K562 (cell line): ENCODE measurements around the gene MS4A18. TPM values are rescaled to one million over a fixed set of nuclear protein-coding genes. Genes with fewer than 3 reads are reported as not detected.

Source experiments
- ATAC-seq: fragments of 200-7000 bp; cut with Tn5 transposase; 3 replicates; pipeline ENCODE4 v1.9.1; 2020; ENCODE audit warnings: moderate library complexity
- BruUV-seq: library from RNA; stranded (reverse); fragments of 400-500 nt; replicated peaks from 2 replicates; lab custom pipeline; 2021; lab: Mats Ljungman, UMichigan
- CTCF ChIA-PET: fragments of 300-600 bp; formaldehyde crosslinking; extraction: SDS; loops from one replicate; lab custom pipeline; 2021; ENCODE audit warnings: low intra/inter-chr PET ratio; lab: Yijun Ruan, JAX
- POLR2A ChIA-PET: fragments of 300-600, 350-650 bp; sonication (Branson Sonifier 250); formaldehyde crosslinking; extraction: SDS; loops from one replicate; lab custom pipeline; 2021; ENCODE audit warnings: antibody characterized with exemption, inconsistent platforms; lab: Yijun Ruan, JAX
- DNase-seq, 4 experiments: peaks; one replicate each; pipeline versions ENCODE4 v3.0.0 to v3.0.0-alpha.2; 2011 to 2018; ENCODE audit warnings: low spot score in 3 of 4, mixed read lengths in 3 of 4; ENCODE audit errors: extremely low read depth in 1 of 4
- FAIRE-seq: peaks from 2 replicates; lab custom pipeline; 2011; peaks lifted over from hg19 to GRCh38; lab: Jason Lieb, UNC
- H2AFZ ChIP-seq: 2 replicates; pipeline ENCODE4 v1.6.0; 2011; ENCODE audit warnings: low read depth, low read length, control low read depth, inconsistent platforms
- H3K27ac ChIP-seq: fragments of 200-600 bp; 3 replicates; pipeline ENCODE4 v1.8.0; 2011; ENCODE audit warnings: low read depth, mild to moderate bottlenecking, control low read depth, inconsistent platforms, low read length, moderate library complexity, mixed read lengths; ENCODE audit errors: extremely low read depth
- H3K27me3 ChIP-seq, 2 experiments: fragments of 300-600 bp in 1 of 2; 2 replicates in 1 of 2; 3 replicates in 1 of 2; pipeline versions ENCODE4 v1.6.0 to v1.8.0; 2011; ENCODE audit warnings: inconsistent platforms in 2 of 2, low read length in 2 of 2, mild to moderate bottlenecking in 1 of 2, mixed read lengths in 1 of 2, moderate library complexity in 1 of 2; ENCODE audit not compliant: control insufficient read depth in 2 of 2, insufficient read depth in 2 of 2
- H3K36me3 ChIP-seq: fragments of 300-600 bp; 3 replicates; pipeline ENCODE4 v1.8.0; 2011; ENCODE audit warnings: mild to moderate bottlenecking, low read length, inconsistent platforms; ENCODE audit not compliant: control insufficient read depth, insufficient read depth
- H3K4me1 ChIP-seq, 2 experiments: fragments of 200-600 bp in 1 of 2; replicated peaks in 1 of 2; 2 replicates in 1 of 2; 3 replicates in 1 of 2; pipeline versions ENCODE4 v1.5.1 to v1.8.0; 2011; ENCODE audit warnings: inconsistent platforms in 2 of 2, low read length in 2 of 2, mild to moderate bottlenecking in 1 of 2, mixed read lengths in 1 of 2, moderate library complexity in 1 of 2; ENCODE audit not compliant: control insufficient read depth in 2 of 2, insufficient read depth in 2 of 2
- H3K4me2 ChIP-seq: 2 replicates; pipeline ENCODE4 v1.6.1; 2011; ENCODE audit warnings: low read length, control low read depth, inconsistent platforms, mixed read lengths; ENCODE audit not compliant: insufficient read depth
- H3K4me3 ChIP-seq: fragments of 200-600 bp; sonication (generic), shearing (Covaris generic); 2 replicates; pipeline ENCODE4 v1.5.1; 2016; ENCODE audit warnings: control low read depth, inconsistent platforms
- H3K79me2 ChIP-seq: fragments of 200-600 bp; 3 replicates; pipeline ENCODE4 v1.8.0; 2011; ENCODE audit warnings: low read length, inconsistent platforms; ENCODE audit not compliant: control insufficient read depth, insufficient read depth
- H3K9ac ChIP-seq, 2 experiments: 2 replicates each; pipeline versions ENCODE4 v1.6.0 to v1.6.1; 2011; ENCODE audit warnings: low read depth in 2 of 2, low read length in 2 of 2, control low read depth in 1 of 2, inconsistent platforms in 1 of 2, mild to moderate bottlenecking in 1 of 2, mixed read lengths in 1 of 2; ENCODE audit not compliant: insufficient read depth in 1 of 2
- H3K9me1 ChIP-seq: one replicate; pipeline ENCODE4 v1.6.0; 2011; ENCODE audit warnings: inconsistent platforms, mild to moderate bottlenecking, low read length, moderate library complexity; ENCODE audit not compliant: control insufficient read depth, insufficient read depth
- H3K9me3 ChIP-seq: replicated peaks from 2 replicates; pipeline ENCODE4 v1.5.1; 2011; ENCODE audit warnings: low read depth, low read length, inconsistent platforms; ENCODE audit not compliant: control insufficient read depth, insufficient read depth
- H4K20me1 ChIP-seq: replicated peaks from 2 replicates; pipeline ENCODE4 v1.6.1; 2011; ENCODE audit warnings: low read length, inconsistent platforms, mixed read lengths; ENCODE audit not compliant: control insufficient read depth, insufficient read depth
- ARID4B ChIP-seq: sonication (generic); formaldehyde crosslinking; IDR thresholded peaks from 2 replicates; pipeline ENCODE4 v1.8.0; 2022; ENCODE audit warnings: mild to moderate bottlenecking, missing genetic modification reagents
- FOXP4 ChIP-seq: sonication (generic); formaldehyde crosslinking; IDR thresholded peaks from 2 replicates; pipeline ENCODE4 v1.8.0; 2022; ENCODE audit warnings: mild to moderate bottlenecking, missing genetic modification reagents, borderline replicate concordance
- LARP7 ChIP-seq: fragments of 450-650 bp; IDR thresholded peaks from 2 replicates; pipeline ENCODE4 v1.6.1; 2016
- WGBS: fragments of 100-300 bp; shearing (Covaris generic); methylation state at CpG from one replicate; pipeline ENCODE4 v1.1.6; 2016; ENCODE audit warnings: low coverage, mixed read lengths; ENCODE audit not compliant: insufficient coverage; ENCODE audit errors: missing lambda C conversion rate; 5-methylcytosine and 5-hydroxymethylcytosine counted together
- in situ Hi-C: fragments of 300-500 bp; cut with MboI; formaldehyde crosslinking; loops from 4 replicates; pipeline ENCODE4 v1.15.0; 2018; ENCODE audit warnings: inconsistent platforms, mixed read lengths
- intact Hi-C: fragments of 100-400 bp; cut with micrococcal nuclease; formaldehyde crosslinking; loops from 2 replicates; pipeline ENCODE4 v1.14.2; 2022
- polyA plus RNA-seq, 8 experiments: library from polyadenylated mRNA; depleted of rRNA in 4 of 8; stranded (reverse) in 5 of 8; unstranded in 3 of 8; fragments of >200 nt; fragmentation: Nextera tagmentation in 2 of 8; fragmentation: Illumina TruSeq in 1 of 8; extraction: Ambion mirVana in 2 of 8; extraction: Trizol in 1 of 8; gene quantifications; 2 replicates each; pipeline versions ENCODE4 v1.2.1 to v1.2.3, GENCODE V29; 2011 to 2014; ENCODE audit warnings: inconsistent platforms in 1 of 8, missing spikeins in 1 of 8
- total RNA-seq, 7 experiments: library from RNA; depleted of rRNA in 6 of 7; stranded (reverse); fragments of >200 nt in 6 of 7; fragmentation: Illumina TruSeq in 2 of 7; extraction: Trizol in 2 of 7; gene quantifications; 2 replicates each; pipeline versions ENCODE4 v1.2.1 to v1.2.3, GENCODE V29; 2011 to 2021; ENCODE audit warnings: low replicate concordance in 1 of 7

MS4A18 gene
- total and polyA plus RNA-seq, 9 of the 15 experiments (the other 6 are each of a cell fraction or from before 2014, with no cell fraction given) = not detected

GRCh38 chr11:60703374-60703773 is 21.1 kb upstream of the MS4A18 start:
- FAIRE-seq = no peak

More at GRCh38 chr11:60703374-60703773, 21.1 kb upstream of the MS4A18 start:
- no TSS peak for BruUV-seq
- Histone ChIP-seq H3K4me2 (no peak overlapping the region), H3K79me2 (no peaks in the 10 kb centered on the region), H2AFZ (no peak overlapping the region), H3K9me1 (no peaks in the 10 kb centered on the region), H3K9me3 (no peaks in the 10 kb centered on the region), H3K27me3 (peaks cover 0 to 14% of the 10 kb centered on the region in 2 experiments; a peak in 4 of 5 replicates), H3K36me3 (no peaks in the 10 kb centered on the region), H3K27ac (no peak overlapping the region), H4K20me1 (no peaks in the 10 kb centered on the region), H3K9ac (0 out of 4 replicates have a peak overlapping the region, but pooled peaks of 1 of the 2 experiments have one; percentile 36), H3K4me3 (no peak overlapping the region), H3K4me1 (no peaks in the 10 kb centered on the region)
- 1% methylated on average over 12 of the region's 12 CpGs for WGBS
- in situ Hi-C loops (no loop called here), intact Hi-C loops (no loop called here)
- TF ChIP-seq LARP7 = no peak
- no peak for TF ChIP-seq FOXP4 (CRISPR knock-in tag)
- TF ChIP-seq ARID4B (CRISPR knock-in tag) = no peak
- ATAC-seq = no peak
- DNase-seq = no peak
- CTCF ChIA-PET = no interaction called here
- POLR2A ChIA-PET = interaction anchor here (0.6 kb wide), 3 partner anchors 60 to 827 kb away, joined by 3 to 5 read pairs (median 4); no protein-coding TSS in a partner anchor
